Parathyroid adenoma (tissue), 2 donors: ENCODE results near the gene TPSAB1.

Source experiments
- H2AFZ ChIP-seq: fragments of 300-600 bp; sonication (generic); one replicate; pipeline ENCODE4 v1.7.0; 2017; ENCODE audit warnings: antibody characterized with exemption, mild to moderate bottlenecking
- H3K27ac ChIP-seq: fragments of 300-600 bp; sonication (generic); one replicate; pipeline ENCODE4 v1.7.0; 2017
- H3K27me3 ChIP-seq: fragments of 300-600 bp; sonication (generic); one replicate; pipeline ENCODE4 v1.7.0; 2017; ENCODE audit warnings: low read length; ENCODE audit not compliant: control insufficient read depth, insufficient read depth
- H3K36me3 ChIP-seq: fragments of 300-600 bp; sonication (generic); one replicate; pipeline ENCODE4 v1.7.0; 2017; ENCODE audit warnings: low read length; ENCODE audit not compliant: control insufficient read depth, insufficient read depth
- H3K4me1 ChIP-seq: fragments of 300-600 bp; sonication (generic); one replicate; pipeline ENCODE4 v1.7.0; 2017; ENCODE audit warnings: control low read depth
- H3K4me2 ChIP-seq: fragments of 300-600 bp; sonication (generic); one replicate; pipeline ENCODE4 v1.7.0; 2017; ENCODE audit warnings: low read length
- H3K4me3 ChIP-seq: fragments of 300-600 bp; sonication (generic); one replicate; pipeline ENCODE4 v1.7.0; 2017; ENCODE audit warnings: low read depth, low read length
- H3K79me2 ChIP-seq: fragments of 300-600 bp; sonication (generic); one replicate; pipeline ENCODE4 v1.7.0; 2017; ENCODE audit warnings: control low read depth
- H3K9ac ChIP-seq: fragments of 300-600 bp; sonication (generic); one replicate; pipeline ENCODE4 v1.7.0; 2017; ENCODE audit warnings: mild to moderate bottlenecking
- H3K9me3 ChIP-seq: fragments of 300-600 bp; sonication (generic); one replicate; pipeline ENCODE4 v1.7.0; 2017; ENCODE audit warnings: low read length; ENCODE audit not compliant: control insufficient read depth
- TF ChIP-seq, protein P1 (sequence below): fragments of 300-600 bp; sonication (generic); IDR thresholded peaks from one replicate; pipeline ENCODE4 v1.7.0; 2017; ENCODE audit warnings: antibody characterized with exemption, mild to moderate bottlenecking
- donor health status: primary hyperparathyroidism.

TPSAB1 gene

DNA sequence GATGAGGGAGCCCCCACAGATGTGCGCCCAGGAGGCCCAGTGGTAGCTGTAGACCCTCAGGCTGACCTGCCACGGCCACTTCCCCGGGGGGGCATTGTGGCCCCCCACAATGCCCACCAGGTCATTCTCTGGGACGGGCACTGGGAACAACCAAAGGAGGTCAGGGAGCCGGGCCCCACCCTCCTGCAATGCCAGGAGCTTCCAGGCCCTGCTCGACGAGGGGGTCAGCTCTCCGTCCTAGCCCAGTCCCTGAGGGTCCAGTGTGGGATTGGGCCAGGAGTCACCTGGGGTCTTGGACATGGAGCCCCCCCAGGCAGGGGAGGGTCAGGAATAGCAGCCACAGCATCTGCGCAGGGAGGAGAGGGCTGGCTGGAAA is 22.3 kb downstream of the TPSAB1 start:
- Histone ChIP-seq H3K9ac (no peak overlapping the region), H3K4me1 (peaks cover 4% of the 10 kb centered on the region), H3K9me3 (no peaks in the 10 kb centered on the region), H3K4me2 (no peak overlapping the region), H3K27ac (no peak overlapping the region), H2AFZ (no peak overlapping the region), H3K36me3 (no peaks in the 10 kb centered on the region), H3K4me3 (no peak overlapping the region), H3K79me2 (no peaks in the 10 kb centered on the region), H3K27me3 (peaks cover 6% of the 10 kb centered on the region)
- TF ChIP-seq, protein P1, sequence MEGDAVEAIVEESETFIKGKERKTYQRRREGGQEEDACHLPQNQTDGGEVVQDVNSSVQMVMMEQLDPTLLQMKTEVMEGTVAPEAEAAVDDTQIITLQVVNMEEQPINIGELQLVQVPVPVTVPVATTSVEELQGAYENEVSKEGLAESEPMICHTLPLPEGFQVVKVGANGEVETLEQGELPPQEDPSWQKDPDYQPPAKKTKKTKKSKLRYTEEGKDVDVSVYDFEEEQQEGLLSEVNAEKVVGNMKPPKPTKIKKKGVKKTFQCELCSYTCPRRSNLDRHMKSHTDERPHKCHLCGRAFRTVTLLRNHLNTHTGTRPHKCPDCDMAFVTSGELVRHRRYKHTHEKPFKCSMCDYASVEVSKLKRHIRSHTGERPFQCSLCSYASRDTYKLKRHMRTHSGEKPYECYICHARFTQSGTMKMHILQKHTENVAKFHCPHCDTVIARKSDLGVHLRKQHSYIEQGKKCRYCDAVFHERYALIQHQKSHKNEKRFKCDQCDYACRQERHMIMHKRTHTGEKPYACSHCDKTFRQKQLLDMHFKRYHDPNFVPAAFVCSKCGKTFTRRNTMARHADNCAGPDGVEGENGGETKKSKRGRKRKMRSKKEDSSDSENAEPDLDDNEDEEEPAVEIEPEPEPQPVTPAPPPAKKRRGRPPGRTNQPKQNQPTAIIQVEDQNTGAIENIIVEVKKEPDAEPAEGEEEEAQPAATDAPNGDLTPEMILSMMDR, result no peak

GRCh38 chr16:1263591-1264344 is 23.3 kb downstream of the TPSAB1 start:
- no peak overlapping the region for H3K4me2 ChIP-seq
- H3K27ac ChIP-seq, result no peak overlapping the region
- H3K79me2 ChIP-seq, result no peaks in the 10 kb centered on the region
- peaks cover 6% of the 10 kb centered on the region for H3K27me3 ChIP-seq
- H3K4me3 ChIP-seq, result no peak overlapping the region
- no peaks in the 10 kb centered on the region for H3K36me3 ChIP-seq
- no peaks in the 10 kb centered on the region for H3K9me3 ChIP-seq
- TF ChIP-seq, protein P1, result no peak
- peaks cover 4% of the 10 kb centered on the region for H3K4me1 ChIP-seq
- no peak overlapping the region for H2AFZ ChIP-seq
- no peak overlapping the region for H3K9ac ChIP-seq

GRCh38 chr16:1264345-1265089 is 24.0 kb downstream of the TPSAB1 start:
- Histone ChIP-seq H3K27ac (no peak overlapping the region), H3K4me2 (no peak overlapping the region), H3K27me3 (peaks cover 6% of the 10 kb centered on the region), H3K36me3 (no peaks in the 10 kb centered on the region), H3K4me1 (peaks cover 4% of the 10 kb centered on the region), H3K4me3 (no peak overlapping the region), H3K79me2 (no peaks in the 10 kb centered on the region), H2AFZ (no peak overlapping the region), H3K9me3 (no peaks in the 10 kb centered on the region), H3K9ac (no peak overlapping the region)
- TF ChIP-seq, protein P1, result no peak

GRCh38 chr16:1265090-1265630 is 24.7 kb downstream of the TPSAB1 start:
- no peak overlapping the region for H3K9ac ChIP-seq
- H3K79me2 ChIP-seq, result no peaks in the 10 kb centered on the region
- H3K36me3 ChIP-seq, result no peaks in the 10 kb centered on the region
- H3K27me3 ChIP-seq, result peaks cover 6% of the 10 kb centered on the region
- no peak overlapping the region for H3K4me3 ChIP-seq
- no peaks in the 10 kb centered on the region for H3K9me3 ChIP-seq
- H2AFZ ChIP-seq, result peak overlapping the region; percentile 21
- H3K4me2 ChIP-seq, result no peak overlapping the region
- peaks cover 4% of the 10 kb centered on the region for H3K4me1 ChIP-seq
- TF ChIP-seq, protein P1, result no peak
- no peak overlapping the region for H3K27ac ChIP-seq
